ENCODE results near the gene DNAH2. TPM values are rescaled to one million over a fixed set of nuclear protein-coding genes. Genes with fewer than 3 reads are reported as not detected.

DNAH2 gene
- total RNA-seq, 3 donors from 2014 or later, result 0.16 to 1.5 (median 0.98) TPM

- H3K27ac ChIP-seq, result no peak overlapping the region
- no peak overlapping the region for H3K4me3 ChIP-seq
- no peaks in the 10 kb centered on the region for H3K36me3 ChIP-seq
- no peaks in the 10 kb centered on the region for H3K4me1 ChIP-seq
- TF ChIP-seq POLR2AphosphoS5 (IDR thresholded peaks at IDR 0.05) (no peak), POLR2A (IDR thresholded peaks at IDR 0.05) (no peak)
- TF ChIP-seq, protein P1, sequence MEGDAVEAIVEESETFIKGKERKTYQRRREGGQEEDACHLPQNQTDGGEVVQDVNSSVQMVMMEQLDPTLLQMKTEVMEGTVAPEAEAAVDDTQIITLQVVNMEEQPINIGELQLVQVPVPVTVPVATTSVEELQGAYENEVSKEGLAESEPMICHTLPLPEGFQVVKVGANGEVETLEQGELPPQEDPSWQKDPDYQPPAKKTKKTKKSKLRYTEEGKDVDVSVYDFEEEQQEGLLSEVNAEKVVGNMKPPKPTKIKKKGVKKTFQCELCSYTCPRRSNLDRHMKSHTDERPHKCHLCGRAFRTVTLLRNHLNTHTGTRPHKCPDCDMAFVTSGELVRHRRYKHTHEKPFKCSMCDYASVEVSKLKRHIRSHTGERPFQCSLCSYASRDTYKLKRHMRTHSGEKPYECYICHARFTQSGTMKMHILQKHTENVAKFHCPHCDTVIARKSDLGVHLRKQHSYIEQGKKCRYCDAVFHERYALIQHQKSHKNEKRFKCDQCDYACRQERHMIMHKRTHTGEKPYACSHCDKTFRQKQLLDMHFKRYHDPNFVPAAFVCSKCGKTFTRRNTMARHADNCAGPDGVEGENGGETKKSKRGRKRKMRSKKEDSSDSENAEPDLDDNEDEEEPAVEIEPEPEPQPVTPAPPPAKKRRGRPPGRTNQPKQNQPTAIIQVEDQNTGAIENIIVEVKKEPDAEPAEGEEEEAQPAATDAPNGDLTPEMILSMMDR (IDR thresholded peaks at IDR 0.05), result no peak
- no peaks in the 10 kb centered on the region for H3K27me3 ChIP-seq
- intact Hi-C loops (cut with DNase I; ENCODE audit: low total_unique reads), result no loop called here
- DNase-seq (ENCODE audit: low spot score in 2 of 2), result no peak
- H3K9me3 ChIP-seq, result no peaks in the 10 kb centered on the region
These were observed 106.7 kb downstream of the DNAH2 start for GRCh38 chr17:7824021-7824924.

- Histone ChIP-seq H3K27ac (no peak overlapping the region), H3K4me1 (no peaks in the 10 kb centered on the region), H3K4me3 (no peak overlapping the region), H3K27me3 (no peaks in the 10 kb centered on the region), H3K36me3 (no peaks in the 10 kb centered on the region), H3K9me3 (no peaks in the 10 kb centered on the region)
- intact Hi-C loops (cut with DNase I; ENCODE audit: low total_unique reads), result no loop called here
- no peak for DNase-seq (ENCODE audit: low spot score in 2 of 2)
- TF ChIP-seq POLR2AphosphoS5 (IDR thresholded peaks at IDR 0.05), result no peak
These were observed 107.9 kb downstream of the DNAH2 start for GRCh38 chr17:7825206-7825990.

DNA sequence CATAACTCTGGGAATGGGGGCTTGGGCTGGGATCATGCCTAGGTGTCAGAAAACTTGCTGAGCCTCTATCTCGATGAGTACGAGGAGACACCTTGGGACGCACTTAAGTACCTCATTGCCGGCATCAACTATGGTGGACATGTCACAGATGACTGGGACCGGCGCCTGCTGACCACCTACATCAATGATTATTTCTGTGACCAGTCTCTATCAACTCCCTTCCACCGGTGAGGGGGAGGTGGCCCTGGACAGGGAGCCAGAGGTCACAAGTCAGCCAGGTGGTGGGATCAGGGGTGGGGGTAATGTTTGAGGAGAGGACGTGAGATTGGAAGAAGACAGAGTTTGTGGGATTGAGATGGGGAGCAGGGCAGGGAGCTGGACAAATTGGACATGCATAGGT is 113.1 kb downstream of the DNAH2 start:
- no peak overlapping the region for H3K4me3 ChIP-seq
- DNase-seq (ENCODE audit: low spot score in 2 of 2), result peak in 1 of 2 donors; percentile 47
- no peak overlapping the region for H3K27ac ChIP-seq
- no peaks in the 10 kb centered on the region for H3K27me3 ChIP-seq
- intact Hi-C loops (cut with DNase I; ENCODE audit: low total_unique reads), result no loop called here
- no peaks in the 10 kb centered on the region for H3K9me3 ChIP-seq
- no peaks in the 10 kb centered on the region for H3K36me3 ChIP-seq
- no peaks in the 10 kb centered on the region for H3K4me1 ChIP-seq
- TF ChIP-seq POLR2A (IDR thresholded peaks at IDR 0.05) (no peak), POLR2AphosphoS5 (IDR thresholded peaks at IDR 0.05) (no peak)
- TF ChIP-seq, protein P1 (IDR thresholded peaks at IDR 0.05), result no peak

DNA sequence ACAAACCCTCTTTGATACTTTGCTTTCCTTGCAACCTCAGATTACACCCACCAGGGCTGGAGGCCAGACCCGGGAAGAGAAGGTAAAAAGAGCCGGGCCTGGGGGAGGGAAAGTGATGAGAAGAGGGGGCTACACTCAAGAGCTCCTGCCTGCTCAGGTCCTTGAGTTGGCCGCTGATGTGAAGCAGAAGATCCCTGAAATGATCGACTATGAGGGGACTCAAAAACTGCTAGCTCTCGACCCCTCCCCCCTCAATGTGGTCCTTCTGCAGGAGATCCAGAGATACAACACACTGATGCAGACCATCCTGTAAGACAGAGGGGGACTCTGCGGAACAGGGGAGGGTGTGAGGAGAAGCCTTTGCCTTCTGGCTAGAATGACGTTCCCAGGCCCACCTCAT is 113.7 kb downstream of the DNAH2 start:
- H3K9me3 ChIP-seq, result no peaks in the 10 kb centered on the region
- peaks cover 0 to 1% of the 10 kb centered on the region in 2 donors for H3K4me1 ChIP-seq
- no peak for TF ChIP-seq POLR2AphosphoS5 (IDR thresholded peaks at IDR 0.05)
- TF ChIP-seq, protein P1 (IDR thresholded peaks at IDR 0.05), result no peak
- no peak for TF ChIP-seq POLR2A (IDR thresholded peaks at IDR 0.05)
- H3K36me3 ChIP-seq, result no peaks in the 10 kb centered on the region
- no peaks in the 10 kb centered on the region for H3K27me3 ChIP-seq
- no peak overlapping the region for H3K27ac ChIP-seq
- intact Hi-C loops (cut with DNase I; ENCODE audit: low total_unique reads), result no loop called here
- no peak overlapping the region for H3K4me3 ChIP-seq
- no peak for DNase-seq (ENCODE audit: low spot score in 2 of 2)

GRCh38 chr17:7832431-7832830 is 114.9 kb downstream of the DNAH2 start:
- intact Hi-C loops (cut with DNase I; ENCODE audit: low total_unique reads), result no loop called here
- peak in 1 of 2 donors; percentile 48 for DNase-seq (ENCODE audit: low spot score in 2 of 2)
- no peak overlapping the region for H3K4me3 ChIP-seq

More at GRCh38 chr17:7832431-7832830, 114.9 kb downstream of the DNAH2 start:
- Histone ChIP-seq H3K9me3 (no peaks in the 10 kb centered on the region), H3K27ac (no peak overlapping the region), H3K4me1 (peaks cover 0 to 13% of the 10 kb centered on the region in 2 donors), H3K27me3 (no peaks in the 10 kb centered on the region), H3K36me3 (no peaks in the 10 kb centered on the region)
- TF ChIP-seq, protein P1 (IDR thresholded peaks at IDR 0.05), result no peak
- TF ChIP-seq POLR2A (IDR thresholded peaks at IDR 0.05), result no peak
- no peak for TF ChIP-seq POLR2AphosphoS5 (IDR thresholded peaks at IDR 0.05)

Measured in breast epithelium (tissue), 4 donors.